ENCODE data around the gene TMEM151B.
"Not testable (repeated sequence)": the region's sequence is repeated elsewhere in the genome, so short reads cannot be mapped to it uniquely, and the experiment has no call there.

Gene TMEM151B

GRCh38 chr6:44269921-44270525, at the start of gene TMEM151B:
Gene TMEM151B, plus strand, starts transcription at chr6:44270450. Its CDS starts 293 bp downstream, at chr6:44270743.
- no peak for DNase-seq (ENCODE audit: low spot score)

DNA sequence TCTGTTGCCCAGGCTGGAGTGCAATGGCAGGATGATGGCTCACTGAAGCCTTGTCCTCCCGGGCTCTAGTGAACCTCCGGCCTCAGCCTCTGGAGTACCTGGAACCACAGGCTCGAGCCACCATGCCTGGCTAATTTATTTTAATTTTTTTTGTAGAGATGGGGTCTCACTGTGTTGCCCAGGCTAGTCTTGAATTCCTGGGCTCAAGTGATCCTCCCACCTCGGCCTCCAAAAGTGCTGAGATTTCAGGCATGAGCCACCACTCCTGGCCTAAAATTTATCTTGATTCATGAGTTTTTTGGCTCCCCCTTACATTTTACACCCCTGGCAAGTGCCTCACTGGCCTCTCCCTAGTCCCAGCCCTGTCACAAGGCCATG, 49.3 kb upstream of the TMEM151B start:
- no peak for DNase-seq (ENCODE audit: low spot score)

DNA sequence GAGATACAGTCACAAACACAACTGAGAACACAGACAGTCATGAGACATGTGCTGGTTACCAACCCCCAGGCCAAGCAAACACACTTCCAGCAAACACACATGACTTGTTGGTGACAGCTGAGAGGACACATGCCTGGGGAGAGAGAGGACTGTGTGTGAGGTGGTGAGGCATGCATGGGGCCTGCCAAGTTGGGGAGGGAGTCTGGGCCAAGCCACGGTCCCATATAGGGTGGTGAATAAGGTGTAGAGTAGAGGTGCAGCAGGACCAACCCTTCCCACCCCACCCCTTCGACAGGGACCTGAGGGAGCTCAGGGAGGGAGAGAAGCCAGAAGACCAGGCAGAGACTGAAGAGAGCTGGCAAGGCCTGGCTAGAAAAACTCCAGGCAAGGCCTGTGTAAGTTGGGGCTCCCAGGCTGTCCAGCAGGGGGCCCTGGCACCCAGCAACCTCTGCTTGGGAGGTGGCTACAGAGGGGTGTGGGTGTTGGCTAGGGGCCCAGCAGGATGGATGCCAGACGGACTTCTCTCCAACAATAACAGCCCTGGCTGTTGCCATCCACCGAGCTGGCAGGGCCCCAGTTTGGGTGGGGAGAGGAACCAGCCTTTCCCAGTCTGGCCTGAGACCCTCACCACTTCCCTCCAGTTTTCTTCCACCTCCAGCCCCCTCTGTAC, 48.8 kb upstream of the TMEM151B start:
- DNase-seq (ENCODE audit: low spot score): peak; percentile 78

- no peak for DNase-seq (ENCODE audit: low spot score)
These were observed 48.3 kb upstream of the TMEM151B start for GRCh38 chr6:44221961-44222335.

DNA sequence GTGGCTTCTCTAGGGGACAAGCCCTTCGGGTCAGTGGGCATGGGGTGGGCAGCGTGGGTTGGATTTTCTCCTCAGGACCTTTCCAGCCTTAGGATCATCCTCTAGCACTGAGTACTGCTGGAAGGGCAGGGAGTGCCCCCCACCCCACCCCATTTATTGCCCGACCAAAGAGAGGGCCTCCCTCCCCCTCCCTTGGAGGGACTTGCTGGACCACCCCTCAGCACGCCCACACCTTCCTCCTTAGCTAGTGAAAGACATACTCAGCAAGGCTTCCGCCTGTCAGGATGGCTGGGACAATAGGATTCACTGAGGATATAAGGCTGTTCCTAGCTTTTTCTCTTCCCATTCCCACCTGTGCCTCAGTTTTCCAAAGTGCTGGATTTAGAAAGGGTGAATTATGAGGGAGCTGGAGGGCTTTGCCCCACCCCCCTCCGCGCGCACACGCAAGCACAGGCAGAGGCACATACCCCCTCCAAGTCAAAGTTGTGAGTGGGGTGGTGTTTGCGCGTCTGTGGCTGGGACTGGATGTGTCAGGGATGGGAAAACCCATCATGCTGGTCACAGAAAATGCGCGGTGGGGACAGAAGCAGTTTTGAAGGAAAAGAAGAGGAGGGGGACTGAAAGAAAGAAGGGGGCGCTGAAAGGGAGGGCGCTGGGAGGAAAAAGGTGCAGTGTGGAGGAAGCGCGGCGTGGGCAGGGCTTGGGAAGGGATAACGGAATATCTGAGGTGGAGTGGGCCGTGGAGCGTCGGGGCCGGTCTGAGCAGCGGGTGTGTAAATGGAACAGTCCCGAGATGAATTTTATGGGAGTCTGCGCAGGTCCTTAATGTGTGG, 47.5 kb upstream of the TMEM151B start:
- DNase-seq (ENCODE audit: low spot score): no peak

GRCh38 chr6:44223319-44224028, 46.8 kb upstream of the TMEM151B start, which contains the start of gene SLC29A1:
Gene SLC29A1, plus strand, starts transcription at chr6:44223595. Its CDS starts 3,719 bp downstream, at chr6:44227314.
- peak; percentile 67 for DNase-seq (ENCODE audit: low spot score)

- peak; percentile 41 for DNase-seq (ENCODE audit: low spot score)
These were observed 46.0 kb upstream of the TMEM151B start for GRCh38 chr6:44224029-44224964.

GRCh38 chr6:44224965-44225305, 45.3 kb upstream of the TMEM151B start:
- DNase-seq (ENCODE audit: low spot score): no peak

- DNase-seq (ENCODE audit: low spot score): no peak
These were observed 44.5 kb upstream of the TMEM151B start for GRCh38 chr6:44225579-44226325.

GRCh38 chr6:44226368-44227147, 43.7 kb upstream of the TMEM151B start:
- DNase-seq (ENCODE audit: low spot score): no peak

- DNase-seq (ENCODE audit: low spot score): no peak
These were observed 43.0 kb upstream of the TMEM151B start for GRCh38 chr6:44227148-44227793.

GRCh38 chr6:44228031-44228430, 42.2 kb upstream of the TMEM151B start:
- DNase-seq (ENCODE audit: low spot score): no peak

DNA sequence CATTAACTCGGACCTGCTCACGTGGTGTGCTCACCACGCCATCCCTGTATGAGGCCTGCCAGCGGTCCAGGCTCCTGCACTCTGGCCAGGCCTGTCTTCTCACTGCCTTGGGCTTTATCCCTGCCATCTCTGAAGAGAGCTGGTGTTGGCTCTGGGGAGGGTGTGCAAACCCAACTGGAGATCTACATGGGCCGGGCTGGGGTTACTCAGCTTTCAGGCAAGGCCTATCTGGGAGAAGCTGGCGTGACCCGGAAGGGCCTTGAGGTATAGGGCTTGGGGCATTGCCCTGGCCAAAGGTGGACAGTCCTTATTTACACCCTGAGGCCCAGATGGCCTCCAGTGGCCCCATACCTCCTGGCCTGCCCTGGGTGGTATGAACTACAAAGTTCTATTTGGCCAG, 41.8 kb upstream of the TMEM151B start:
- no peak for DNase-seq (ENCODE audit: low spot score)

DNA sequence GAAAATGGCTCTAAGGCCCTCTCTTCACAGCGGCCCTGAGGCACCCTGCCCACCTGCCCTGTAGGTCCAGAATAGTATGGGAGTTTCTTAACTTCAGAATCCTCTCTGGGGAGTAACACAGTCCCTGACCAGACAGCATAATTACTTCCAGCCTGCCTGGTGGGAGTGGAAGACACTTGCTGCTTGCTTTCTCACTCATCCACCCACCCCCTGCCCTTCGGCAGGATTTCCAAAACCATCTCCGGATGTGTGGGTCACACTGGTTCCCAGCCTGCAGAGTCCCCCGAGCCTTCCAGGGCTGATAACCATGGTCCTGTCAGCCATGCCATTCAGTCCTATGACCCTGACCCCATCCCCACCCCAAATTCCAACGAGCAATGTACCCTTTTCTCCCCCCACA, 41.4 kb upstream of the TMEM151B start:
- DNase-seq (ENCODE audit: low spot score): no peak

- DNase-seq (ENCODE audit: low spot score): no peak
These were observed 40.7 kb upstream of the TMEM151B start for GRCh38 chr6:44229376-44230033.

- no peak for DNase-seq (ENCODE audit: low spot score)
These were observed 40.1 kb upstream of the TMEM151B start for GRCh38 chr6:44230034-44230675.

DNA sequence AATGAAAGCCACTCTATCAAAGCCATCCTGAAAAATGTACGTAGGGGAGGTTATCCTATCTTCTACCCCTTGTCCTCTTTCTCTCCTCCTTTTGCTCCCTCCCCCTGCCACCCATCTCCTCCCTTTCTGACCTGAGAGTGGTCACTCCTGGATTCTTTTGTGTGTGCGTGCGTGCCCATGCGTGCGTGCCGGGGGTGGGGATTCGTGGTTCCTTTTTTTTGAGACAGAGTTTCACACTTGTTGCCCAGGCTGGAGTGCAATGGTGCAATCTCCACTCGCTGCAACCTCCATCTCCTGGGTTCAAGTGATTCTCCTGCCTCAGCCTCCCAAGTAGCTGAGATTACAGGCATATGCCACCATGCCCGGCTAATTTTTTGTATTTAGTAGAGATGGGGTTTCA, 38.8 kb upstream of the TMEM151B start:
- DNase-seq (ENCODE audit: low spot score): not testable (repeated sequence)
